Neural crest cell (in vitro differentiated cells): ENCODE results near the gene CEACAM6. TPM values are rescaled to one million over a fixed set of nuclear protein-coding genes. Genes with fewer than 3 reads are reported as not detected.

ENCODE experiments used
- DNase-seq: peaks from one replicate; pipeline ENCODE4 v3.0.0; 2021; ENCODE audit warnings: low read depth, mixed read lengths, low spot score
- H3K27ac Mint-ChIP-seq: one replicate; pipeline ENCODE4 v1.8.0; 2021; ENCODE audit warnings: mild to moderate bottlenecking, mixed read lengths; ENCODE audit not compliant: unreplicated experiment
- H3K27me3 Mint-ChIP-seq: 2 replicates; pipeline ENCODE4 v1.8.0; 2021; ENCODE audit warnings: low read depth, mild to moderate bottlenecking, mixed read lengths
- H3K36me3 Mint-ChIP-seq: 2 replicates; pipeline ENCODE4 v1.8.0; 2021; ENCODE audit warnings: low read depth, mild to moderate bottlenecking, mixed read lengths
- H3K4me1 Mint-ChIP-seq: 2 replicates; pipeline ENCODE4 v1.8.0; 2021; ENCODE audit warnings: mixed read lengths
- H3K4me3 Mint-ChIP-seq: one replicate; pipeline ENCODE4 v1.8.0; 2021; ENCODE audit warnings: mild to moderate bottlenecking, mixed read lengths
- H3K9me3 Mint-ChIP-seq: 2 replicates; pipeline ENCODE4 v1.8.0; 2021; ENCODE audit warnings: mixed read lengths
- CTCF ChIP-seq: fragments of 200-600 bp; sonication (generic); conservative IDR thresholded peaks from 2 replicates; pipeline ENCODE4 v1.5.0; 2021; ENCODE audit warnings: antibody characterized with exemption, mild to moderate bottlenecking
- total RNA-seq: library from RNA; stranded (reverse); gene quantifications from 2 replicates; pipeline ENCODE4 v1.2.1, GENCODE V29; 2021

The CEACAM6 gene
- total RNA-seq, 1 donor from 2014 or later, result not detected

GRCh38 chr19:41807176-41807575, 51.8 kb downstream of the CEACAM6 start:
- no peak for TF ChIP-seq CTCF
- H3K36me3 Mint-ChIP-seq, result no peaks in the 10 kb centered on the region
- H3K4me3 Mint-ChIP-seq, result no peak overlapping the region
- H3K9me3 Mint-ChIP-seq, result no peaks in the 10 kb centered on the region
- H3K4me1 Mint-ChIP-seq, result no peaks in the 10 kb centered on the region
- peaks cover 49% of the 10 kb centered on the region for H3K27me3 Mint-ChIP-seq
- no peak for DNase-seq
- no peak overlapping the region for H3K27ac Mint-ChIP-seq

- no peak for DNase-seq
- Mint-ChIP-seq H3K9me3 (no peaks in the 10 kb centered on the region), H3K27me3 (peaks cover 48% of the 10 kb centered on the region), H3K4me1 (no peaks in the 10 kb centered on the region), H3K36me3 (no peaks in the 10 kb centered on the region), H3K27ac (no peak overlapping the region), H3K4me3 (no peak overlapping the region)
- no peak for TF ChIP-seq CTCF
These were observed 53.6 kb downstream of the CEACAM6 start for GRCh38 chr19:41808663-41809566.

GRCh38 chr19:41810301-41810700, 55.0 kb downstream of the CEACAM6 start:
- H3K4me1 Mint-ChIP-seq, result no peaks in the 10 kb centered on the region
- no peak for DNase-seq
- H3K9me3 Mint-ChIP-seq, result no peaks in the 10 kb centered on the region
- TF ChIP-seq CTCF, result no peak
- H3K4me3 Mint-ChIP-seq, result no peak overlapping the region
- H3K36me3 Mint-ChIP-seq, result no peaks in the 10 kb centered on the region
- no peak overlapping the region for H3K27ac Mint-ChIP-seq
- peaks cover 48% of the 10 kb centered on the region for H3K27me3 Mint-ChIP-seq

- Mint-ChIP-seq H3K36me3 (no peaks in the 10 kb centered on the region), H3K4me1 (no peaks in the 10 kb centered on the region), H3K27me3 (peaks cover 48% of the 10 kb centered on the region), H3K27ac (no peak overlapping the region), H3K9me3 (no peaks in the 10 kb centered on the region), H3K4me3 (no peak overlapping the region)
- TF ChIP-seq CTCF, result no peak
- no peak for DNase-seq
These were observed 55.7 kb downstream of the CEACAM6 start for GRCh38 chr19:41811036-41811435.

GRCh38 chr19:41811981-41812380, 56.7 kb downstream of the CEACAM6 start:
- H3K27ac Mint-ChIP-seq, result no peak overlapping the region
- H3K27me3 Mint-ChIP-seq, result peaks cover 45% of the 10 kb centered on the region
- H3K9me3 Mint-ChIP-seq, result no peaks in the 10 kb centered on the region

More at GRCh38 chr19:41811981-41812380, 56.7 kb downstream of the CEACAM6 start:
- no peak for TF ChIP-seq CTCF
- no peak for DNase-seq
- no peak overlapping the region for H3K4me3 Mint-ChIP-seq
- no peaks in the 10 kb centered on the region for H3K4me1 Mint-ChIP-seq
- H3K36me3 Mint-ChIP-seq, result no peaks in the 10 kb centered on the region
